Astrocyte (in vitro differentiated cells and primary cell): Measurements from ENCODE around the gene ABHD17B. TPM values are rescaled to one million over a fixed set of nuclear protein-coding genes. Genes with fewer than 3 reads are reported as not detected.
A peak's percentile ranks its signal among the peaks of the same experiment; 100 is the strongest.

Experiments used
- DNase-seq: peaks from one replicate; pipeline ENCODE4 v3.0.0-alpha.2; 2010; ENCODE audit warnings: low read depth
- FAIRE-seq: peaks from 2 replicates; lab custom pipeline; 2011; peaks lifted over from hg19 to GRCh38; lab: Jason Lieb, UNC
- H2AFZ ChIP-seq: 2 replicates; pipeline ENCODE4 v1.6.0; 2012; ENCODE audit warnings: low read depth, low read length, inconsistent platforms
- H3K27ac ChIP-seq: 2 replicates; pipeline ENCODE4 v1.5.1; 2011; ENCODE audit warnings: low read depth, low read length, inconsistent platforms
- H3K27me3 ChIP-seq: 2 replicates; pipeline ENCODE4 v1.6.0; 2011; ENCODE audit warnings: low read length, inconsistent platforms; ENCODE audit not compliant: insufficient read depth
- H3K36me3 ChIP-seq: 2 replicates; pipeline ENCODE4 v1.5.1; 2011; ENCODE audit warnings: low read length, inconsistent platforms; ENCODE audit not compliant: insufficient read depth
- H3K4me1 ChIP-seq: 2 replicates; pipeline ENCODE4 v1.5.1; 2011; ENCODE audit warnings: low read length, inconsistent platforms; ENCODE audit not compliant: insufficient read depth
- H3K4me2 ChIP-seq: 2 replicates; pipeline ENCODE4 v1.6.0; 2012; ENCODE audit warnings: low read length, inconsistent platforms
- H3K4me3 ChIP-seq: 2 replicates; pipeline ENCODE4 v1.5.1; 2011; ENCODE audit warnings: low read depth, mild to moderate bottlenecking, low read length, inconsistent platforms; ENCODE audit not compliant: insufficient read depth
- H3K79me2 ChIP-seq: 2 replicates; pipeline ENCODE4 v1.6.0; 2012; ENCODE audit warnings: mild to moderate bottlenecking, low read length, inconsistent platforms; ENCODE audit not compliant: insufficient read depth
- H3K9ac ChIP-seq: 2 replicates; pipeline ENCODE4 v1.6.0; 2012; ENCODE audit warnings: mild to moderate bottlenecking, low read length, inconsistent platforms
- H3K9me3 ChIP-seq: 2 replicates; pipeline ENCODE4 v1.5.1; 2012; ENCODE audit warnings: low read depth, mild to moderate bottlenecking, low read length, inconsistent platforms; ENCODE audit not compliant: insufficient read depth
- H4K20me1 ChIP-seq: 2 replicates; pipeline ENCODE4 v1.6.0; 2012; ENCODE audit warnings: low read length, inconsistent platforms; ENCODE audit not compliant: insufficient read depth
- H3K27ac Mint-ChIP-seq: one replicate; pipeline ENCODE4 v1.8.0; 2021; ENCODE audit warnings: mild to moderate bottlenecking, mixed read lengths; ENCODE audit not compliant: unreplicated experiment
- H3K27me3 Mint-ChIP-seq: one replicate; pipeline ENCODE4 v1.8.0; 2021; ENCODE audit warnings: low read depth, mixed read lengths; ENCODE audit not compliant: unreplicated experiment
- H3K36me3 Mint-ChIP-seq: one replicate; pipeline ENCODE4 v1.8.0; 2021; ENCODE audit warnings: low read depth, mixed read lengths; ENCODE audit not compliant: unreplicated experiment
- H3K4me1 Mint-ChIP-seq: one replicate; pipeline ENCODE4 v1.8.0; 2021; ENCODE audit warnings: low read depth, mixed read lengths; ENCODE audit not compliant: unreplicated experiment
- H3K4me3 Mint-ChIP-seq: one replicate; pipeline ENCODE4 v1.8.0; 2021; ENCODE audit warnings: mild to moderate bottlenecking, moderate library complexity, mixed read lengths; ENCODE audit not compliant: unreplicated experiment
- H3K9me3 Mint-ChIP-seq: one replicate; pipeline ENCODE4 v1.8.0; 2021; ENCODE audit warnings: mild to moderate bottlenecking, mixed read lengths; ENCODE audit not compliant: unreplicated experiment
- CTCF ChIP-seq: IDR thresholded peaks from 2 replicates; pipeline ENCODE4 v1.5.1; 2011; ENCODE audit warnings: low read depth, mild to moderate bottlenecking, inconsistent platforms, low read length, moderate library complexity; ENCODE audit not compliant: insufficient read depth
- EZH2 ChIP-seq: IDR thresholded peaks from 2 replicates; pipeline ENCODE4 v1.6.1; 2012; ENCODE audit warnings: mild to moderate bottlenecking, low read length, inconsistent platforms; ENCODE audit not compliant: insufficient read depth
- total RNA-seq: library from RNA; stranded (reverse); gene quantifications from 2 replicates; pipeline ENCODE4 v1.2.1, GENCODE V29; 2021

The ABHD17B gene
- total RNA-seq, 1 donor from 2014 or later, result 21.3 TPM

DNA sequence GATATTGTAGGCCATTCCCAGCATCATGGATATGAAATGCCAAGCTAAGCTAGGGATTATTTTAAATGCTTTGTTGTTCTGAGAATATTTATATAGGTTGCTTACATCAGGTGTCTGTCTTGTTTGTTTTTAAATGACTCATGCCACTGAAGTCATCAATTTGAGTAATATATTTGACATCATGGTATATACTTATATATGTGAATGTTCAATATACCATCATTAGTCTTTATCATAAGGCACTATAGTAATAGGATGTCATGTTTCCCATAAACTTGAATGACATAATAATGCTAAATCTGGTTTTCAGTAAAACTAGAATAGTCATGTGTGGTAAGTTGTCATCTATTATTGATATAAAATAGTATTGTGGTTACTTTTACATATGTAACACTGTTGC lies 13.6 kb upstream of the ABHD17B start:
- Mint-ChIP-seq H3K9me3 (no peaks in the 10 kb centered on the region), H3K27ac (no peak overlapping the region), H3K27me3 (no peaks in the 10 kb centered on the region), H3K4me1 (peaks cover 18% of the 10 kb centered on the region), H3K36me3 (peaks cover 9% of the 10 kb centered on the region), H3K4me3 (no peak overlapping the region)
- Histone ChIP-seq H3K4me2 (no peak overlapping the region), H4K20me1 (no peaks in the 10 kb centered on the region), H3K79me2 (peaks cover 12% of the 10 kb centered on the region), H2AFZ (no peak overlapping the region), H3K9me3 (no peaks in the 10 kb centered on the region), H3K4me1 (peaks cover 6% of the 10 kb centered on the region), H3K36me3 (no peaks in the 10 kb centered on the region), H3K4me3 (no peak overlapping the region), H3K27me3 (no peaks in the 10 kb centered on the region), H3K9ac (no peak overlapping the region), H3K27ac (no peak overlapping the region)
- TF ChIP-seq CTCF, result no peak
- TF ChIP-seq EZH2, result no peak
- DNase-seq (no peak), FAIRE-seq (no peak)

GRCh38 chr9:71921190-71921814 lies 10.3 kb upstream of the ABHD17B start:
- Mint-ChIP-seq H3K9me3 (no peaks in the 10 kb centered on the region), H3K4me3 (no peak overlapping the region), H3K36me3 (peaks cover 18% of the 10 kb centered on the region), H3K4me1 (peaks cover 16% of the 10 kb centered on the region), H3K27ac (peak overlapping the region; percentile 91), H3K27me3 (no peaks in the 10 kb centered on the region)
- H3K27ac ChIP-seq, result no peak overlapping the region
- H3K36me3 ChIP-seq, result no peaks in the 10 kb centered on the region
- H3K4me2 ChIP-seq, result no peak overlapping the region
- H2AFZ ChIP-seq, result no peak overlapping the region
- FAIRE-seq (no peak), DNase-seq (no peak)
- peaks cover 6% of the 10 kb centered on the region for H3K4me1 ChIP-seq
- peaks cover 6% of the 10 kb centered on the region for H4K20me1 ChIP-seq
- H3K9me3 ChIP-seq, result no peaks in the 10 kb centered on the region
- TF ChIP-seq EZH2 (no peak), CTCF (no peak)
- no peak overlapping the region for H3K9ac ChIP-seq
- no peak overlapping the region for H3K4me3 ChIP-seq
- peaks cover 41% of the 10 kb centered on the region for H3K79me2 ChIP-seq
- H3K27me3 ChIP-seq, result no peaks in the 10 kb centered on the region

DNA sequence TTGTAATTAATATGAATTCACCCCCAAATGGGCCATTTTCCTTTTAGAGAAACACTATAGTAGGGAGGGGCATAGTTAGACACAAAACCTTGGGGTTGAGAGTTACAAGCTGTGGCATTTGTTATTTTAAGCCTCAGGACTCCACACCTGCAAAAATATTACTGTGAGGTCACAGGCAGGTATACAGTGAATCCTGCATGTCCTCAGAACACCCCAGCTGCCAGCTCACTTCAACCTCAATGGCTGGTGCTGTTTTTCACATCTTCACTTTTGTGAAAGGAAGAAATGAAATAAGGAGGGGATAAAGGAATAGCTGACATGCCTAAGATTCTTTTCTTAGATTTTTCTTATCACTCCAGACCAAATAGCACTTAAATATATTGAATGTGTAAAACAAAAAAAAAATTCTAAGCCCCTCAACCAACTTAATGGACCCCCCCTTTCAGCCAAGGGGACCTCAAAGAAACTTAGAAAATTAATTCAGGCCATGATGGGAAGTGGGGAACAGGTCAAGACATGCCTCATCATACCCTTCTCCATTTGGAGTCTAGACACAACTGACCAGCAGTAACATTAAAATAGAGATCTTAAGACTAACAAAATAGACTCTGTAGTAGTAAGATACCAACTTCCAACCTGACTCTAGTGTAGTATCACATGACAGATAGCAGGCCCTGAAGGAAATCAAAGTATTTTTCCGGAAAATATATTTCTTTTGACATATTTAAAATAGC lies 9.6 kb upstream of the ABHD17B start:
- Histone ChIP-seq H3K4me3 (no peak overlapping the region), H3K27me3 (no peaks in the 10 kb centered on the region), H3K9ac (no peak overlapping the region), H3K36me3 (no peaks in the 10 kb centered on the region), H3K27ac (no peak overlapping the region), H2AFZ (no peak overlapping the region), H3K79me2 (peaks cover 42% of the 10 kb centered on the region), H3K4me2 (no peak overlapping the region), H4K20me1 (peaks cover 6% of the 10 kb centered on the region), H3K4me1 (peaks cover 6% of the 10 kb centered on the region), H3K9me3 (no peaks in the 10 kb centered on the region)
- peaks cover 18% of the 10 kb centered on the region for H3K36me3 Mint-ChIP-seq
- no peak overlapping the region for H3K4me3 Mint-ChIP-seq
- peaks cover 16% of the 10 kb centered on the region for H3K4me1 Mint-ChIP-seq
- DNase-seq (no peak), FAIRE-seq (no peak)
- no peaks in the 10 kb centered on the region for H3K9me3 Mint-ChIP-seq
- TF ChIP-seq EZH2 (no peak), CTCF (no peak)
- peak overlapping the region; percentile 91 for H3K27ac Mint-ChIP-seq
- no peaks in the 10 kb centered on the region for H3K27me3 Mint-ChIP-seq
